GM23338 (cell line): ENCODE data around the gene IL11. TPM values are rescaled to one million over a fixed set of nuclear protein-coding genes. Genes with fewer than 3 reads are reported as not detected.

ENCODE experiments used
- ATAC-seq: fragments of 200-7000 bp; cut with Tn5 transposase; 3 replicates; pipeline ENCODE4 v1.9.1; 2020
- DNase-seq: peaks from one replicate; pipeline ENCODE4 v3.0.0-alpha.2; 2015; ENCODE audit warnings: low spot score
- H2AFZ ChIP-seq: fragments of 200-600 bp; sonication (generic); 2 replicates; pipeline ENCODE4 v1.8.0; 2016; ENCODE audit warnings: antibody characterized with exemption, mild to moderate bottlenecking, moderate library complexity
- H3F3A ChIP-seq: fragments of 200-600 bp; sonication (generic); replicated peaks from 2 replicates; pipeline ENCODE4 v1.8.0; 2017; ENCODE audit warnings: antibody characterized with exemption, mixed run types, low read depth
- H3K27ac ChIP-seq: fragments of 200-600 bp; sonication (generic); 2 replicates; pipeline ENCODE4 v1.6.1; 2016; ENCODE audit warnings: low read depth
- H3K27me3 ChIP-seq: fragments of 200-600 bp; sonication (generic); 2 replicates; pipeline ENCODE4 v1.8.0; 2016; ENCODE audit warnings: mild to moderate bottlenecking, mixed run types, moderate library complexity; ENCODE audit not compliant: insufficient read depth
- H3K36me3 ChIP-seq: fragments of 200-600 bp; sonication (generic); 2 replicates; pipeline ENCODE4 v1.8.0; 2016; ENCODE audit warnings: mild to moderate bottlenecking; ENCODE audit not compliant: insufficient read depth
- H3K4me1 ChIP-seq: fragments of 200-600 bp; sonication (generic); 2 replicates; pipeline ENCODE4 v1.8.0; 2016; ENCODE audit warnings: mild to moderate bottlenecking, moderate library complexity; ENCODE audit not compliant: insufficient read depth
- H3K4me2 ChIP-seq: fragments of 200-600 bp; sonication (generic); 2 replicates; pipeline ENCODE4 v1.7.1; 2017; ENCODE audit warnings: mixed run types
- H3K4me3 ChIP-seq: fragments of 200-600 bp; sonication (generic); 2 replicates; pipeline ENCODE4 v1.6.1; 2016; ENCODE audit warnings: mixed run types
- H3K79me2 ChIP-seq: fragments of 200-600 bp; sonication (generic); replicated peaks from 2 replicates; pipeline ENCODE4 v1.8.0; 2017; ENCODE audit warnings: mild to moderate bottlenecking; ENCODE audit not compliant: insufficient read depth
- H3K9me2 ChIP-seq: fragments of 200-600 bp; sonication (generic); 2 replicates; pipeline ENCODE4 v1.8.0; 2017; ENCODE audit not compliant: insufficient read depth
- H4K20me1 ChIP-seq: fragments of 200-600 bp; sonication (generic); replicated peaks from 2 replicates; pipeline ENCODE4 v1.8.0; 2017; ENCODE audit warnings: mild to moderate bottlenecking; ENCODE audit not compliant: insufficient read depth
- H3K27ac Mint-ChIP-seq: 2 replicates; pipeline ENCODE4 v1.8.0; 2020; ENCODE audit warnings: inconsistent platforms, mild to moderate bottlenecking, moderate library complexity, mixed read lengths
- H3K27me3 Mint-ChIP-seq: 3 replicates; pipeline ENCODE4 v1.8.0; 2022; ENCODE audit warnings: low read depth, mild to moderate bottlenecking, moderate library complexity, mixed read lengths, inconsistent platforms; ENCODE audit not compliant: insufficient read depth, poor library complexity
- H3K36me3 Mint-ChIP-seq: 3 replicates; pipeline ENCODE4 v1.8.0; 2021; ENCODE audit warnings: low read depth, mild to moderate bottlenecking, inconsistent platforms, moderate library complexity, mixed read lengths
- H3K4me1 Mint-ChIP-seq: 3 replicates; pipeline ENCODE4 v1.8.0; 2020; ENCODE audit warnings: mild to moderate bottlenecking, inconsistent platforms, mixed read lengths
- H3K4me3 Mint-ChIP-seq: 3 replicates; pipeline ENCODE4 v1.8.0; 2021; ENCODE audit warnings: moderate library complexity, mild to moderate bottlenecking, inconsistent platforms, mixed read lengths
- H3K9me3 Mint-ChIP-seq: 3 replicates; pipeline ENCODE4 v1.8.0; 2020; ENCODE audit warnings: moderate library complexity, mild to moderate bottlenecking, inconsistent platforms, mixed read lengths
- CREB1 ChIP-seq: fragments of 250-450 bp; sonication (Bioruptor Pico); IDR thresholded peaks from 2 replicates; pipeline ENCODE4 v1.5.0; 2020; ENCODE audit warnings: low read depth, mild to moderate bottlenecking, moderate library complexity
- EZH2 ChIP-seq: fragments of 200-600 bp; sonication (generic); IDR thresholded peaks from one replicate; pipeline ENCODE4 v1.8.0; 2017; ENCODE audit warnings: antibody characterized with exemption, mild to moderate bottlenecking, low read depth; ENCODE audit not compliant: unreplicated experiment
- JUNB ChIP-seq: IDR thresholded peaks from one replicate; pipeline ENCODE4 v1.6.1; 2016; ENCODE audit warnings: antibody characterized with exemption; ENCODE audit not compliant: unreplicated experiment
- NANOG ChIP-seq: IDR thresholded peaks from 2 replicates; pipeline ENCODE4 v1.6.1; 2016; ENCODE audit warnings: antibody characterized with exemption, borderline replicate concordance
- POLR2AphosphoS5 ChIP-seq: IDR thresholded peaks from 2 replicates; pipeline ENCODE4 v1.6.1; 2016; ENCODE audit warnings: antibody characterized with exemption, low read depth
- STAT1 ChIP-seq: IDR thresholded peaks from one replicate; pipeline ENCODE4 v1.6.1; 2016; ENCODE audit warnings: antibody characterized with exemption; ENCODE audit not compliant: unreplicated experiment
- ZNF114 ChIP-seq: fragments of 250-450 bp; sonication (Bioruptor Pico); IDR thresholded peaks from 2 replicates; pipeline ENCODE4 v1.5.0; 2020; ENCODE audit warnings: mild to moderate bottlenecking, moderate library complexity
- ZNF331 ChIP-seq: fragments of 250-450 bp; sonication (Bioruptor Pico); IDR thresholded peaks from 2 replicates; pipeline ENCODE4 v1.5.0; 2020; ENCODE audit warnings: low read depth, mild to moderate bottlenecking, moderate library complexity
- polyA plus RNA-seq: library from polyadenylated mRNA; unstranded; fragments of >200 nt; fragmentation: Nextera tagmentation; extraction: Ambion mirVana; gene quantifications from 2 replicates; pipeline ENCODE4 v1.2.1, GENCODE V29; 2016
- total RNA-seq: library from RNA; depleted of rRNA; stranded (reverse); fragments of >200 nt; shearing (Covaris generic); gene quantifications from 2 replicates; pipeline ENCODE4 v1.2.3, GENCODE V29; 2014
- TF ChIP-seq, protein P1 (sequence below): fragments of 250-450 bp; sonication (Bioruptor Pico); IDR thresholded peaks from 2 replicates; pipeline ENCODE4 v1.5.0; 2020; ENCODE audit warnings: mild to moderate bottlenecking, moderate library complexity
- TF ChIP-seq, protein P2 (sequence below), 2 experiments: fragments of 200-600 bp in 1 of 2; sonication (generic) in 1 of 2; conservative IDR thresholded peaks; 2 replicates each; pipeline versions ENCODE4 v1.5.1 to v1.6.1; 2016 to 2017; ENCODE audit warnings: antibody characterized with exemption in 2 of 2, low read depth in 2 of 2, mild to moderate bottlenecking in 2 of 2, moderate library complexity in 1 of 2
- TF ChIP-seq, protein P3 (sequence below): IDR thresholded peaks from 2 replicates; pipeline ENCODE4 v1.6.1; 2016; ENCODE audit warnings: antibody characterized with exemption
- TF ChIP-seq, protein P4 (sequence below): IDR thresholded peaks from one replicate; pipeline ENCODE4 v1.6.1; 2018; ENCODE audit warnings: antibody characterized with exemption; ENCODE audit not compliant: unreplicated experiment

The IL11 gene
- total and polyA plus RNA-seq, 2 experiments from 2014 or later: 0.58 to 2.2 TPM

DNA sequence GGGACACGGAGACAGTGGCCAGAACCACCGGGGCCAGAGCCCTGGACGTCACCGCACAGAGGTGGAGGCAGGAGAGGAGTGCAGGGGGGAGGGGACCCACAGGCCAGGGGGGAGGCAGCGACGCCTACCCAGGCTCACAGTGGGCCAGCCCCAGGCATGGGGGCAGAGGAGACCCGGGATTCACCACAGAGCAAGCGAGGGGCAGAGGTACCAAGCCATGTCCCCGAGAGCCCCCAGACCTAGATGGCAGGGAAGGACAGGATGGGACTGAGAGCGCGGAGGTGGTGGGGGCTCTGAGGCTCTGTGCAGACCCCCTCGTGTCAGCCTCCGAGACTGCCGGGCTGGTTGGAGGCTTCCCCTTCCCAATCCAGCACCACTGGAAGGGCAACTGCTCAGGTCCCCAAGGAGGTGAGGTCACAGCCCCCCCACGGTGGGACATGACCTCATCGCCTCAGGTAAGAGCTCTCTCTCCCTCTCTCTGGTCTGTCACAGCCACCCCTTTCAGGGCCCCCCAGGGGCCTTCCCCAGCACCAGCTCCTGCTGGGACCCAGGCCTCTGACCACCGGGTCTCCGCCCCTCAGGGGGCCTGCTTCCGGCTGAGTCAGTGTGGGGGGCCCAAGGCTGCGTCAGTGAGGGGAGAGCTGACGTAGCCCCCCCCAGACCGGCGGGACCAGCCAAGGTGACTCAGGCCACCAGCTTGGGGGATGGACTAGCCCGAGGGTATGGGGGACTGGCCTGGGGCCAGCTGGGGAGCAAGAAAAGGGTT is 2.2 kb upstream of the IL11 start:
- H3K36me3 ChIP-seq: no peaks in the 10 kb centered on the region
- no peak overlapping the region for H3K4me3 ChIP-seq
- ATAC-seq (no peak), DNase-seq (no peak)
- H3K79me2 ChIP-seq: no peaks in the 10 kb centered on the region
- TF ChIP-seq, protein P1, sequence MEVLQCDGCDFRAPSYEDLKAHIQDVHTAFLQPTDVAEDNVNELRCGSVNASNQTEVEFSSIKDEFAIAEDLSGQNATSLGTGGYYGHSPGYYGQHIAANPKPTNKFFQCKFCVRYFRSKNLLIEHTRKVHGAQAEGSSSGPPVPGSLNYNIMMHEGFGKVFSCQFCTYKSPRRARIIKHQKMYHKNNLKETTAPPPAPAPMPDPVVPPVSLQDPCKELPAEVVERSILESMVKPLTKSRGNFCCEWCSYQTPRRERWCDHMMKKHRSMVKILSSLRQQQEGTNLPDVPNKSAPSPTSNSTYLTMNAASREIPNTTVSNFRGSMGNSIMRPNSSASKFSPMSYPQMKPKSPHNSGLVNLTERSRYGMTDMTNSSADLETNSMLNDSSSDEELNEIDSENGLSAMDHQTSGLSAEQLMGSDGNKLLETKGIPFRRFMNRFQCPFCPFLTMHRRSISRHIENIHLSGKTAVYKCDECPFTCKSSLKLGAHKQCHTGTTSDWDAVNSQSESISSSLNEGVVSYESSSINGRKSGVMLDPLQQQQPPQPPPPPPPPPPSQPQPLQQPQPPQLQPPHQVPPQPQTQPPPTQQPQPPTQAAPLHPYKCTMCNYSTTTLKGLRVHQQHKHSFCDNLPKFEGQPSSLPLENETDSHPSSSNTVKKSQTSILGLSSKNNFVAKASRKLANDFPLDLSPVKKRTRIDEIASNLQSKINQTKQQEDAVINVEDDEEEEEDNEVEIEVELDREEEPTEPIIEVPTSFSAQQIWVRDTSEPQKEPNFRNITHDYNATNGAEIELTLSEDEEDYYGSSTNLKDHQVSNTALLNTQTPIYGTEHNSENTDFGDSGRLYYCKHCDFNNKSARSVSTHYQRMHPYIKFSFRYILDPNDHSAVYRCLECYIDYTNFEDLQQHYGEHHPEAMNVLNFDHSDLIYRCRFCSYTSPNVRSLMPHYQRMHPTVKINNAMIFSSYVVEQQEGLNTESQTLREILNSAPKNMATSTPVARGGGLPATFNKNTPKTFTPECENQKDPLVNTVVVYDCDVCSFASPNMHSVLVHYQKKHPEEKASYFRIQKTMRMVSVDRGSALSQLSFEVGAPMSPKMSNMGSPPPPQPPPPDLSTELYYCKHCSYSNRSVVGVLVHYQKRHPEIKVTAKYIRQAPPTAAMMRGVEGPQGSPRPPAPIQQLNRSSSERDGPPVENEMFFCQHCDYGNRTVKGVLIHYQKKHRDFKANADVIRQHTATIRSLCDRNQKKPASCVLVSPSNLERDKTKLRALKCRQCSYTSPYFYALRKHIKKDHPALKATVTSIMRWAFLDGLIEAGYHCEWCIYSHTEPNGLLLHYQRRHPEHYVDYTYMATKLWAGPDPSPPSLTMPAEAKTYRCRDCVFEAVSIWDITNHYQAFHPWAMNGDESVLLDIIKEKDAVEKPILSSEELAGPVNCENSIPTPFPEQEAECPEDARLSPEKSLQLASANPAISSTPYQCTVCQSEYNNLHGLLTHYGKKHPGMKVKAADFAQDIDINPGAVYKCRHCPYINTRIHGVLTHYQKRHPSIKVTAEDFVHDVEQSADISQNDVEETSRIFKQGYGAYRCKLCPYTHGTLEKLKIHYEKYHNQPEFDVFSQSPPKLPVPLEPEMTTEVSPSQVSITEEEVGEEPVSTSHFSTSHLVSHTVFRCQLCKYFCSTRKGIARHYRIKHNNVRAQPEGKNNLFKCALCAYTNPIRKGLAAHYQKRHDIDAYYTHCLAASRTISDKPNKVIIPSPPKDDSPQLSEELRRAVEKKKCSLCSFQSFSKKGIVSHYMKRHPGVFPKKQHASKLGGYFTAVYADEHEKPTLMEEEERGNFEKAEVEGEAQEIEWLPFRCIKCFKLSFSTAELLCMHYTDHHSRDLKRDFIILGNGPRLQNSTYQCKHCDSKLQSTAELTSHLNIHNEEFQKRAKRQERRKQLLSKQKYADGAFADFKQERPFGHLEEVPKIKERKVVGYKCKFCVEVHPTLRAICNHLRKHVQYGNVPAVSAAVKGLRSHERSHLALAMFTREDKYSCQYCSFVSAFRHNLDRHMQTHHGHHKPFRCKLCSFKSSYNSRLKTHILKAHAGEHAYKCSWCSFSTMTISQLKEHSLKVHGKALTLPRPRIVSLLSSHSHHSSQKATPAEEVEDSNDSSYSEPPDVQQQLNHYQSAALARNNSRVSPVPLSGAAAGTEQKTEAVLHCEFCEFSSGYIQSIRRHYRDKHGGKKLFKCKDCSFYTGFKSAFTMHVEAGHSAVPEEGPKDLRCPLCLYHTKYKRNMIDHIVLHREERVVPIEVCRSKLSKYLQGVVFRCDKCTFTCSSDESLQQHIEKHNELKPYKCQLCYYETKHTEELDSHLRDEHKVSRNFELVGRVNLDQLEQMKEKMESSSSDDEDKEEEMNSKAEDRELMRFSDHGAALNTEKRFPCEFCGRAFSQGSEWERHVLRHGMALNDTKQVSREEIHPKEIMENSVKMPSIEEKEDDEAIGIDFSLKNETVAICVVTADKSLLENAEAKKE (CRISPR knock-in tag): no peak
- TF ChIP-seq, protein P2, sequence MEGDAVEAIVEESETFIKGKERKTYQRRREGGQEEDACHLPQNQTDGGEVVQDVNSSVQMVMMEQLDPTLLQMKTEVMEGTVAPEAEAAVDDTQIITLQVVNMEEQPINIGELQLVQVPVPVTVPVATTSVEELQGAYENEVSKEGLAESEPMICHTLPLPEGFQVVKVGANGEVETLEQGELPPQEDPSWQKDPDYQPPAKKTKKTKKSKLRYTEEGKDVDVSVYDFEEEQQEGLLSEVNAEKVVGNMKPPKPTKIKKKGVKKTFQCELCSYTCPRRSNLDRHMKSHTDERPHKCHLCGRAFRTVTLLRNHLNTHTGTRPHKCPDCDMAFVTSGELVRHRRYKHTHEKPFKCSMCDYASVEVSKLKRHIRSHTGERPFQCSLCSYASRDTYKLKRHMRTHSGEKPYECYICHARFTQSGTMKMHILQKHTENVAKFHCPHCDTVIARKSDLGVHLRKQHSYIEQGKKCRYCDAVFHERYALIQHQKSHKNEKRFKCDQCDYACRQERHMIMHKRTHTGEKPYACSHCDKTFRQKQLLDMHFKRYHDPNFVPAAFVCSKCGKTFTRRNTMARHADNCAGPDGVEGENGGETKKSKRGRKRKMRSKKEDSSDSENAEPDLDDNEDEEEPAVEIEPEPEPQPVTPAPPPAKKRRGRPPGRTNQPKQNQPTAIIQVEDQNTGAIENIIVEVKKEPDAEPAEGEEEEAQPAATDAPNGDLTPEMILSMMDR (conservative IDR thresholded peaks at IDR 0.05; ENCODE audit: low read depth in 2 of 2): no peak
- TF ChIP-seq, protein P3, sequence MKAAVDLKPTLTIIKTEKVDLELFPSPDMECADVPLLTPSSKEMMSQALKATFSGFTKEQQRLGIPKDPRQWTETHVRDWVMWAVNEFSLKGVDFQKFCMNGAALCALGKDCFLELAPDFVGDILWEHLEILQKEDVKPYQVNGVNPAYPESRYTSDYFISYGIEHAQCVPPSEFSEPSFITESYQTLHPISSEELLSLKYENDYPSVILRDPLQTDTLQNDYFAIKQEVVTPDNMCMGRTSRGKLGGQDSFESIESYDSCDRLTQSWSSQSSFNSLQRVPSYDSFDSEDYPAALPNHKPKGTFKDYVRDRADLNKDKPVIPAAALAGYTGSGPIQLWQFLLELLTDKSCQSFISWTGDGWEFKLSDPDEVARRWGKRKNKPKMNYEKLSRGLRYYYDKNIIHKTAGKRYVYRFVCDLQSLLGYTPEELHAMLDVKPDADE: no peak
- TF ChIP-seq NANOG (no peak), EZH2 (no peak), ZNF331 (no peak), POLR2AphosphoS5 (no peak), JUNB (no peak), ZNF114 (CRISPR knock-in tag) (no peak), CREB1 (CRISPR knock-in tag) (no peak), STAT1 (no peak)
- TF ChIP-seq, protein P4, sequence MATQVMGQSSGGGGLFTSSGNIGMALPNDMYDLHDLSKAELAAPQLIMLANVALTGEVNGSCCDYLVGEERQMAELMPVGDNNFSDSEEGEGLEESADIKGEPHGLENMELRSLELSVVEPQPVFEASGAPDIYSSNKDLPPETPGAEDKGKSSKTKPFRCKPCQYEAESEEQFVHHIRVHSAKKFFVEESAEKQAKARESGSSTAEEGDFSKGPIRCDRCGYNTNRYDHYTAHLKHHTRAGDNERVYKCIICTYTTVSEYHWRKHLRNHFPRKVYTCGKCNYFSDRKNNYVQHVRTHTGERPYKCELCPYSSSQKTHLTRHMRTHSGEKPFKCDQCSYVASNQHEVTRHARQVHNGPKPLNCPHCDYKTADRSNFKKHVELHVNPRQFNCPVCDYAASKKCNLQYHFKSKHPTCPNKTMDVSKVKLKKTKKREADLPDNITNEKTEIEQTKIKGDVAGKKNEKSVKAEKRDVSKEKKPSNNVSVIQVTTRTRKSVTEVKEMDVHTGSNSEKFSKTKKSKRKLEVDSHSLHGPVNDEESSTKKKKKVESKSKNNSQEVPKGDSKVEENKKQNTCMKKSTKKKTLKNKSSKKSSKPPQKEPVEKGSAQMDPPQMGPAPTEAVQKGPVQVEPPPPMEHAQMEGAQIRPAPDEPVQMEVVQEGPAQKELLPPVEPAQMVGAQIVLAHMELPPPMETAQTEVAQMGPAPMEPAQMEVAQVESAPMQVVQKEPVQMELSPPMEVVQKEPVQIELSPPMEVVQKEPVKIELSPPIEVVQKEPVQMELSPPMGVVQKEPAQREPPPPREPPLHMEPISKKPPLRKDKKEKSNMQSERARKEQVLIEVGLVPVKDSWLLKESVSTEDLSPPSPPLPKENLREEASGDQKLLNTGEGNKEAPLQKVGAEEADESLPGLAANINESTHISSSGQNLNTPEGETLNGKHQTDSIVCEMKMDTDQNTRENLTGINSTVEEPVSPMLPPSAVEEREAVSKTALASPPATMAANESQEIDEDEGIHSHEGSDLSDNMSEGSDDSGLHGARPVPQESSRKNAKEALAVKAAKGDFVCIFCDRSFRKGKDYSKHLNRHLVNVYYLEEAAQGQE: no peak
- peaks cover 73% of the 10 kb centered on the region for H3K27me3 ChIP-seq
- peaks cover 44% of the 10 kb centered on the region for H3K4me1 ChIP-seq
- no peaks in the 10 kb centered on the region for H3K9me2 ChIP-seq
- Mint-ChIP-seq H3K4me3 (peak overlapping the region; percentile 3; the same call in 1 of the 3 replicates), H3K27me3 (peaks cover 58% of the 10 kb centered on the region), H3K27ac (no peak overlapping the region), H3K4me1 (peaks cover 43% of the 10 kb centered on the region), H3K9me3 (no peaks in the 10 kb centered on the region; the same call in 2 of the 3 replicates), H3K36me3 (no peaks in the 10 kb centered on the region; the same call in 2 of the 3 replicates)
- no peak overlapping the region; the same call in 1 of the 2 replicates for H3K4me2 ChIP-seq
- H2AFZ ChIP-seq: no peak overlapping the region
- H3K27ac ChIP-seq: no peak overlapping the region
- H4K20me1 ChIP-seq: no peaks in the 10 kb centered on the region
- 0 out of 2 replicates have a peak, but pooled peaks cover 16% of the 10 kb centered on the region for H3F3A ChIP-seq
